Activated naive CD4-positive, alpha-beta T cell treated with anti-CD3 and anti-CD28 coated beads, Interleukin-2, amount 50 U/mL, for 24 hours (primary cell): ENCODE measurements around the gene GPR33.
"Not testable (repeated sequence)": the region's sequence is repeated elsewhere in the genome, so short reads cannot be mapped to it uniquely, and the experiment has no call there.

Experiments used
- H3K27ac Mint-ChIP-seq: one replicate; pipeline ENCODE4 v1.8.0; 2021; ENCODE audit warnings: mild to moderate bottlenecking, mixed read lengths
- H3K27me3 Mint-ChIP-seq: one replicate; pipeline ENCODE4 v1.8.0; 2021; ENCODE audit warnings: mixed read lengths
- H3K36me3 Mint-ChIP-seq: one replicate; pipeline ENCODE4 v1.8.0; 2021; ENCODE audit warnings: mixed read lengths
- H3K4me1 Mint-ChIP-seq: one replicate; pipeline ENCODE4 v1.8.0; 2021; ENCODE audit warnings: mixed read lengths
- H3K4me3 Mint-ChIP-seq: one replicate; pipeline ENCODE4 v1.8.0; 2021; ENCODE audit warnings: mild to moderate bottlenecking, mixed read lengths
- H3K9me3 Mint-ChIP-seq: one replicate; pipeline ENCODE4 v1.8.0; 2021; ENCODE audit warnings: mixed read lengths

GPR33 gene

GRCh38 chr14:31440280-31440679, 47.6 kb downstream of the GPR33 start:
- no peaks in the 10 kb centered on the region for H3K27me3 Mint-ChIP-seq
- no peak overlapping the region for H3K27ac Mint-ChIP-seq
- peaks cover 13% of the 10 kb centered on the region for H3K36me3 Mint-ChIP-seq
- no peak overlapping the region for H3K4me3 Mint-ChIP-seq
- no peaks in the 10 kb centered on the region for H3K4me1 Mint-ChIP-seq
- H3K9me3 Mint-ChIP-seq = no peaks in the 10 kb centered on the region

- H3K4me3 Mint-ChIP-seq = no peak overlapping the region
- H3K4me1 Mint-ChIP-seq = no peaks in the 10 kb centered on the region
- no peaks in the 10 kb centered on the region for H3K9me3 Mint-ChIP-seq
- no peak overlapping the region for H3K27ac Mint-ChIP-seq
- H3K27me3 Mint-ChIP-seq = no peaks in the 10 kb centered on the region
- H3K36me3 Mint-ChIP-seq = peaks cover 13% of the 10 kb centered on the region
Observed at GRCh38 chr14:31439561-31439960, 48.3 kb downstream of the GPR33 start.

GRCh38 chr14:31437045-31437691, 50.7 kb downstream of the GPR33 start:
- H3K27me3 Mint-ChIP-seq, H3K4me1 Mint-ChIP-seq, H3K27ac Mint-ChIP-seq, H3K4me3 Mint-ChIP-seq, H3K9me3 Mint-ChIP-seq: not testable (repeated sequence)
- peaks cover 21% of the 10 kb centered on the region for H3K36me3 Mint-ChIP-seq

GRCh38 chr14:31435276-31435675, 52.6 kb downstream of the GPR33 start:
- Mint-ChIP-seq H3K36me3 (peaks cover 28% of the 10 kb centered on the region), H3K27me3 (no peaks in the 10 kb centered on the region), H3K27ac (no peak overlapping the region), H3K9me3 (no peaks in the 10 kb centered on the region), H3K4me3 (no peak overlapping the region), H3K4me1 (peaks cover 4% of the 10 kb centered on the region)
